A673 (cell line): ENCODE data around the gene MYD88. TPM values are rescaled to one million over a fixed set of nuclear protein-coding genes. Genes with fewer than 3 reads are reported as not detected.

ENCODE experiments used
- BruUV-seq: library from RNA; stranded (reverse); fragments of 400-500 nt; replicated peaks from 2 replicates; lab custom pipeline; 2021; lab: Mats Ljungman, UMichigan
- CTCF ChIA-PET: fragments of 300-600 bp; sonication (Branson Sonifier 250); formaldehyde crosslinking; loops from one replicate; lab custom pipeline; 2022; ENCODE audit warnings: antibody characterized with exemption; lab: Charles Lee
- POLR2A ChIA-PET: fragments of 300-600 bp; sonication (Branson Sonifier 250); formaldehyde crosslinking; loops from one replicate; lab custom pipeline; 2022; ENCODE audit warnings: antibody characterized with exemption; ENCODE audit not compliant: low non-redundant PET; lab: Charles Lee
- DNase-seq: peaks from one replicate; pipeline ENCODE4 v3.0.0-alpha.2; 2015; ENCODE audit warnings: low spot score
- H3K27ac ChIP-seq: fragments of 200-600 bp; sonication (generic); 2 replicates; pipeline ENCODE4 v1.5.1; 2016; ENCODE audit warnings: mixed run types, low read depth, mild to moderate bottlenecking, mixed read lengths, antibody characterized with exemption, low read length; ENCODE audit not compliant: poor library complexity, severe bottlenecking
- H3K27me3 ChIP-seq: fragments of 200-600 bp; sonication (generic); replicated peaks from 2 replicates; pipeline ENCODE4 v1.6.1; 2017; ENCODE audit warnings: mixed run types, low read depth, mild to moderate bottlenecking, mixed read lengths, antibody characterized with exemption, low read length; ENCODE audit not compliant: insufficient read depth, poor library complexity
- H3K36me3 ChIP-seq: fragments of 200-600 bp; sonication (generic); 2 replicates; pipeline ENCODE4 v1.6.1; 2016; ENCODE audit warnings: mixed run types, mild to moderate bottlenecking, mixed read lengths, antibody characterized with exemption, low read length; ENCODE audit not compliant: insufficient read depth, poor library complexity, severe bottlenecking
- H3K4me1 ChIP-seq: fragments of 200-600 bp; sonication (generic); 2 replicates; pipeline ENCODE4 v1.6.1; 2017; ENCODE audit warnings: mixed run types, mild to moderate bottlenecking, mixed read lengths, antibody characterized with exemption, low read length; ENCODE audit not compliant: insufficient read depth, poor library complexity, severe bottlenecking
- H3K4me3 ChIP-seq: fragments of 200-600 bp; sonication (generic); 2 replicates; pipeline ENCODE4 v1.5.1; 2016; ENCODE audit warnings: low read depth, mixed run types, mild to moderate bottlenecking, mixed read lengths, low read length; ENCODE audit not compliant: poor library complexity, severe bottlenecking
- H3K9me3 ChIP-seq: fragments of 200-600 bp; sonication (generic); 2 replicates; pipeline ENCODE4 v1.6.1; 2016; ENCODE audit warnings: mixed run types, low read depth, mild to moderate bottlenecking, mixed read lengths, antibody characterized with exemption, low read length; ENCODE audit not compliant: poor library complexity, severe bottlenecking
- EZH2 ChIP-seq: fragments of 200-600 bp; sonication (generic); IDR thresholded peaks from 2 replicates; pipeline ENCODE4 v1.6.1; 2017; ENCODE audit warnings: borderline replicate concordance, low read depth, mild to moderate bottlenecking, mixed read lengths, antibody characterized with exemption, low read length; ENCODE audit not compliant: poor library complexity, severe bottlenecking
- intact Hi-C: fragments of 100-400 bp; cut with micrococcal nuclease; formaldehyde crosslinking; loops from one replicate; pipeline ENCODE4 v1.10.0; 2022; ENCODE audit not compliant: unreplicated experiment
- total RNA-seq: library from RNA; stranded (reverse); gene quantifications from 2 replicates; pipeline ENCODE4 v1.2.3, GENCODE V29; 2021
- TF ChIP-seq, protein P1 (sequence below): fragments of 300-800, 200-600 bp; sonication (generic); conservative IDR thresholded peaks from 2 replicates; pipeline ENCODE4 v1.5.1; 2017; ENCODE audit warnings: low read depth, mild to moderate bottlenecking, antibody characterized with exemption, low read length, moderate library complexity, mixed read lengths

MYD88 gene
- total RNA-seq, 1 experiment from 2014 or later: 11.9 TPM

DNA sequence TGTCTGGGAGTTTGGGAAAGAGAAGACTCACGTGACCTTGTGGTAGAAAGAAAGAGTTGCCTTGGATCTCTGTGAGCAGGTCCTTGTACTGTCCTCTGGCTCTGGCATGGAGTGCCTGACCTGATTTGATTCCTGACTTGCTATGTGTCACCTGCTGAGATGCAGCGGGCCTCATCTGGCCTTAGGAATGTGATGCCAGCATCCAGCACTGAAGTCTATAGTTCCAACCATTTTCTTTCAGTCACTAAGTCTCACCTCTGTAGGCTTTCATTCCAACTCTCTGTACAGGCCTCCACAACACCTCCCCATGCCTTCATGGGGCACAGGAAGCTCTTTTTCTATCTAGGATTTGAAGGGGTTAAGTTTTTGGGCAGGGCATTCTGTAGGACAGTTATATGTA, 14.8 kb downstream of the MYD88 start:
- POLR2A ChIA-PET: no interaction called here
- Histone ChIP-seq H3K36me3 (no peaks in the 10 kb centered on the region), H3K4me3 (no peak overlapping the region), H3K27me3 (no peaks in the 10 kb centered on the region), H3K9me3 (no peaks in the 10 kb centered on the region), H3K27ac (no peak overlapping the region), H3K4me1 (no peaks in the 10 kb centered on the region)
- CTCF ChIA-PET: no interaction called here
- TF ChIP-seq, protein P1, sequence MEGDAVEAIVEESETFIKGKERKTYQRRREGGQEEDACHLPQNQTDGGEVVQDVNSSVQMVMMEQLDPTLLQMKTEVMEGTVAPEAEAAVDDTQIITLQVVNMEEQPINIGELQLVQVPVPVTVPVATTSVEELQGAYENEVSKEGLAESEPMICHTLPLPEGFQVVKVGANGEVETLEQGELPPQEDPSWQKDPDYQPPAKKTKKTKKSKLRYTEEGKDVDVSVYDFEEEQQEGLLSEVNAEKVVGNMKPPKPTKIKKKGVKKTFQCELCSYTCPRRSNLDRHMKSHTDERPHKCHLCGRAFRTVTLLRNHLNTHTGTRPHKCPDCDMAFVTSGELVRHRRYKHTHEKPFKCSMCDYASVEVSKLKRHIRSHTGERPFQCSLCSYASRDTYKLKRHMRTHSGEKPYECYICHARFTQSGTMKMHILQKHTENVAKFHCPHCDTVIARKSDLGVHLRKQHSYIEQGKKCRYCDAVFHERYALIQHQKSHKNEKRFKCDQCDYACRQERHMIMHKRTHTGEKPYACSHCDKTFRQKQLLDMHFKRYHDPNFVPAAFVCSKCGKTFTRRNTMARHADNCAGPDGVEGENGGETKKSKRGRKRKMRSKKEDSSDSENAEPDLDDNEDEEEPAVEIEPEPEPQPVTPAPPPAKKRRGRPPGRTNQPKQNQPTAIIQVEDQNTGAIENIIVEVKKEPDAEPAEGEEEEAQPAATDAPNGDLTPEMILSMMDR: no peak
- no peak for TF ChIP-seq EZH2
- DNase-seq: no peak
- BruUV-seq: no TSS peak
- intact Hi-C loops: no loop called here

DNA sequence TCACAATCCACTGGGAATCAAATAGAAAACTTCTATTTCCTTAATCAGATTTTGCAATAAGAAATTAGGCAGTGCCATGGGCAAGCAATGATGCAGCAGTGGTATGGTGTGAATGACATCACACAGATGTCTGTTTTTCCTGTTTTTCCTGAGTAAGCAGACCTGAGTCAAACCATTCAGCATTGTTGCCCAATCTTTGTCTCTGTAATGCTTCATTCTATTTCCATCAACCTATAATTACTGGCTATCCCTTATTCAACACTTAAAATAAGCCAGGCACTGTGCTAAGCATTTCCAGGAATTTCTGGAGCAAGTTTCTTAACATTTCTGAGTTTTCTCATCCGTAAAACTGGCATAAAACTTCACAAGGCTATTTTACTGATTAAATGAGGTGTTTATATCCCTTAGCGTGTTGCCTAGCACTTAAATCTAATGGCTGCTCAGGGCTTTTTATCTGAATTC, 15.6 kb downstream of the MYD88 start:
- H3K9me3 ChIP-seq: no peaks in the 10 kb centered on the region
- no TSS peak for BruUV-seq
- no peaks in the 10 kb centered on the region for H3K4me1 ChIP-seq
- no peak for DNase-seq
- ChIA-PET POLR2A (no interaction called here), CTCF (no interaction called here)
- intact Hi-C loops: no loop called here
- H3K36me3 ChIP-seq: no peaks in the 10 kb centered on the region
- no peak for TF ChIP-seq EZH2
- TF ChIP-seq, protein P1: no peak
- H3K27ac ChIP-seq: no peak overlapping the region
- no peak overlapping the region for H3K4me3 ChIP-seq
- H3K27me3 ChIP-seq: no peaks in the 10 kb centered on the region

DNA sequence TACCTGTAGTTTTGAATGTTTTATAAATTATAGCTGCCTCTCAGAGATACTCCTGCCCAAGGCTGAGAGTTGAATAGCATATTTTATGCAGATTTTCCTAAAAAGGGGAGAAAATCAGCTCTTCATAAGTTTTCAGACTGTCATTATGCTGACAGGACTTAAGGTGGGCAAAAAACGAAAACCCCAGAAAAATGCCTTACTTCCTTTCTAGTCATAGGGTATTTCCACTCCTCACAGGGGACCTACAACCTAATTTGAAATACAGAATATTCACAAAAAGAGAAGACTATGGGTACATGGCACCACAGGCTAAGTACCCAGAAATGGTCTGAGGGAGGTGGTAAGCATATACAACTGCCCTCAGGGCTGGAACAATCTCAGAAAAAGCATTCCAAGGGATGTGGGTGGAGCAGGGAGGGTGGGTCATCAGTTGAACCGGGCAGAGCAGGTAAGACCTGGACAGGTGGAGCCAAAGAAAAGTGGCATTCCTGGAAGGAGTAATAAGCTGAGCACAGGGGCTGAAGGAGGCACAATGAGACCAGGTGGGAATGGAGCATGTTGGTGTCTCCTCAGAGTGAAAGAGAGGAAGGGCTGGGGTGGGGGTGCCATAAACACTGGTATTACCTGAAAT, 16.3 kb downstream of the MYD88 start:
- Histone ChIP-seq H3K9me3 (no peaks in the 10 kb centered on the region), H3K4me1 (no peaks in the 10 kb centered on the region), H3K27ac (no peak overlapping the region), H3K4me3 (no peak overlapping the region), H3K27me3 (no peaks in the 10 kb centered on the region), H3K36me3 (no peaks in the 10 kb centered on the region)
- ChIA-PET CTCF (no interaction called here), POLR2A (no interaction called here)
- intact Hi-C loops: no loop called here
- TF ChIP-seq EZH2: no peak
- TF ChIP-seq, protein P1: no peak
- BruUV-seq: no TSS peak
- DNase-seq: no peak
